GM21423 (cell line): Measurements from ENCODE around the gene APCDD1L.

ENCODE experiments used
- ATAC-seq: cut with Tn5 transposase; IDR thresholded peaks from one replicate; pipeline ENCODE4 v1.9.1; 2021; ENCODE audit warnings: mild to moderate bottlenecking, moderate library complexity; ENCODE audit not compliant: unreplicated experiment

Gene APCDD1L

GRCh38 chr20:58515233-58516212 lies at the start of gene APCDD1L:
Gene APCDD1L (minus strand): TSS chr20:58515399. CDS start chr20:58514707, 692 bp downstream.
- ATAC-seq = no peak

DNA sequence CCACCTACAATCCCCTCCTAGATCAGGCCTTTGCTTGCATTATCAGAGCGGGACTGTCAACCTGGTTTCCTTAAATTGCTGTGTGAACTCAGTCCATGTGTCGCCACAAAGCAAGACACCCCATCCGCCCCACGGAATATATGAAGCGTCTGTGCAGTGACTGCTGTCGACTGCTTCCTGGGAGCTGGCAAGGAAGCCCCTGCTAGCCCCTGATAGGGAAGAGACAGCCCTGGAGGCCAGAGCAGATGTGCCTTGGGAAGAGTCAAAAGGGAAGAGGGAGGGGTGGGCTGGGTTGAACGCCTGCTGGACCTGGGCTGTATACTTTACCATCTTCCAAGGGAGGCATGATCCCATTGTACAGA lies 44.1 kb upstream of the APCDD1L start:
- no peak for ATAC-seq

DNA sequence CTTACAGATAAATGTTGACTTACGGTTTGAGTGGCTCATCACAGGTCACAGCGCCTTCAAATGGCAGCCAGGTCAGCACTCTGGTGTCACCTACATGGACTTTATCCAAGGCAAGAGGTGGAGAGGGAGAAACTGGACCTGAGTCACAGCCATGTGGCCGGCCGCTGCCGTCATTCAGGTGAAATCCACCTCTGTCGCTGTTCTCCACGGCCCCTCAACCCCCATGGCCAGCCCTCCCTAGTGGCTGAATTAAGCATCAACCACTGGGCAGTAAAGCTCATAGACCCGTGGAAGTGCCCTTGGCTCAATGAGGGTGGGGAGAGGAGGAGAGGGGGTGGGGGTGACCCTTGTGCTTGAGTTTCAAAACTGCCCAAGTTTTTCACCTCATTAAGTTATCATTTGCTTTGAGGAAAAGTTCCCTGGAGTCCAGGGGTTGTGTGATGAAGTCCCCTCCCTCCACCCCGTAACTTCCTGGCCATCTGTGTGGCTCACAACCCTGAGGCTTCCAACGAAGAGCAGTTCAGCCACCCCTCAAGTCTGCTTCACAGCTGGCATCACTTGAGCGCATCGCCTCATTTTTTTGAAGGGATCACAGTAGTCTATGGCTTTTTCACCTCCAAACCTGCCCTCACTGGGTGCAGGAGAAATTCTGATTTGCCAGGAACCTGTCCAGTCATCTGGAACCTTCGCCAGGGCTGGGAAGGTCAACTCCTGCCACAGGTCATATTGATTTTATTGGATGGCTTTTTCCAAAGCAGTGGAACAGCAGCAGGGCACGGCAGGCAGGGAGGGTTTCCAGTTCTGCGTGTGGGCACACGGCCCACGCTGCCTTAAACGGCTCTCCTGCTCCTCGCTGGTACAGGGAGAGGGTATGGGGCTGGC lies 43.5 kb upstream of the APCDD1L start:
- ATAC-seq = no peak

GRCh38 chr20:58557733-58558342 lies 42.6 kb upstream of the APCDD1L start:
- no peak for ATAC-seq

DNA sequence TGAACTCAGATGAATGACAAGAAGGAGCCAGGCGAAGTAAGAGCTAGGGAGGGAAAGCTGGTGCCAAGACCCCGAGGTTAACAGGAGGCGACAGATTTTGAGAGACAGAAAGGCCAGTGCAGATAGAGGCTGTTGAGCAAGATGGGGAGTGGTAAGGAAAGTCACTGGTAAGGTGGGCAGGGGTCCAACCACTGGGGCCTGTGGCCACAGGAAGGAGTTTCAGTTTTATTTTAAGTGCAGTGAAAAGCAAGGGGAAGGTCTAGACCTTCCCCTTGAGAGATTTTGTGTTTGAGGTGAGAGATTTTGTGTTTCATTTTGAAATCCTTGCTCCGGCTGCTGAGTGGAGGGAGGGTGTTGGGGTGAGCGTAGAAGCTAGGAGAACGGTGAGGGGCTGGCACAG lies 41.8 kb upstream of the APCDD1L start:
- ATAC-seq = no peak

GRCh38 chr20:58555078-58555765 lies 40.0 kb upstream of the APCDD1L start:
- no peak for ATAC-seq

DNA sequence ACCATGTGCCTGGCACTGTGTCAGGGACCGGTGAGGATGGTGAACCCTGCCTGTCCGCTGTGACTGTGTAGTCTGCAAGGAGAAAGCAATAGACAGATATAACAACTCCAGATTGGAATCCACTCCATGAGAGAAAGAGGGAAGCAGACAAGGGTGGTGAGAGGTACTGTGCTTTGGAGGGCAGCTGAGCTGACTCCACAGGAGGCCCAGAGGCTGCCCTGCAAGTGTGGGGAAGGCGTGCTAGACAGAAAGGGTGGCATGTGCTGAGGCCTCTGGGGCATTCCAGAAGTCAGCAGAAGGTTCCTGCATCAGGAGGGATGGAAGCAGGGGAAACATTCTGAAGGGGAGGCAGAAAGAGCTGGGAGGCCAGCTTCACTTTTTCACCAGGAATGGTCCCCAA lies 39.3 kb upstream of the APCDD1L start:
- ATAC-seq = no peak

DNA sequence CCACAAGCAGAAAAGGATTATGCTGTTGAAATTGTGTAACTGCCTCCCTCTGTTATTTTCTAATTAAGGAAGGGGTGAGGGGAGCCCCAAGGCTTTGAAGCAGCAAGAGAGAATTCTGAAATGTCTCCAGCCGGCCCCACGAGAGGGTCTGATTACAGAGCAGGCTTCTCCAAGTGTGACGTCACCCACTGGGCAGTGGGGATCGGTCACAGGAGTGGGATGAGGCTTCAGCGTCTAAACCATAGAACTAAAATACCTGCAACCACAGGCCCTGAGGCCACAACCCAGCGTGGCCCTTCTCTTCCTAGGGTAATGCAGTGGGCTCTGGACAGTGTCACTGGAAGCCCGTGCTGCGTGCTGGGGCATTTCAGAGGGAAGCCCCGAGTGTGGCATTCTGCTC lies 38.6 kb upstream of the APCDD1L start:
- no peak for ATAC-seq

GRCh38 chr20:58553166-58553696 lies 38.0 kb upstream of the APCDD1L start:
- no peak for ATAC-seq

DNA sequence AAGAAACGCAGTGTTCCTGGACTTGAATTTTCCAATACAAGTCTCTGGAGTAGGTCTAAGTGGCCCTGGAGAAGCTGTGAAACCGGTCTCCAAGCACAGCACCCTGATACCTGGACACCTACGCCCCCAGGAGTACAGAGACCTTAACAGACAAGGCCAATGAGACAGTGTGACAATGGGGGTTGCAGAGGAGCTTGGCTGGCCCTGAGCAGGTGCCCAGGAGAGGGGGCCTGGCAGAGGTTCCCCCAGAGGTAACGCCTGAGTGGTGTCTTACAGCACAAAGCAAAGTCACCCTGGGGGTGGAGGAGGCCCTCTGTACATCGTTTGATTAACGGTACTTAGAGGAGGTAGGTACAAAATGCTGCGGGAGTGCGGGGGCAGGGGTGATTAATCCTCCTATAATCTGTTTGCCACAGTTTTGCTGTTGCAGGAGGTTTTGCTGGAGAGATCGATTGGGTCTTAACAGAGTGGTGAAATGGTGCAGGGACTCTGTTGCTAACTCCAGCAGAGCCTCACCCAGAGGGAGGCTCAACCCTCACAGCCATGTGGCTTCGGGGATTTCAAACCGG lies 37.3 kb upstream of the APCDD1L start:
- no peak for ATAC-seq

DNA sequence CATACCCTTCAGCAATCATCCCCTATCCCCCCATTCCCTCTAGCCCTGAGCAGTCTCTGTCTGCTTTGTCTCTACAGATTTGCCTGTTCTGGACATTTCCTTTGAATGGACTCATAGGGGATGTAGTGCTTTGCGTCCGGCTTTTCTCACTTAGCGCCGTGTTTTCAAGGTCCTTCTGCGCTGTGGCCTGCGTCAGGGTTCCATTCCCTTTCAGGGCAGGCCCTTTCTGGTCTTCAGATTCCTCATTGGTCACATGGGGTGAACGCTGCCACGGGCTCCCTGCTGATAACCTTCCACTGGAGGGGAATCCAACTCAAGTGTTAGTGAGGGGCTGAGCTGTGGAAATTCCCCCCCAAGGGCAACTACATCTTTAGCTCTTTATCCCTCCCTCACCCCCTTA lies 36.4 kb upstream of the APCDD1L start:
- ATAC-seq = no peak

- ATAC-seq = no peak
These were observed 35.3 kb upstream of the APCDD1L start for GRCh38 chr20:58550275-58551059.

DNA sequence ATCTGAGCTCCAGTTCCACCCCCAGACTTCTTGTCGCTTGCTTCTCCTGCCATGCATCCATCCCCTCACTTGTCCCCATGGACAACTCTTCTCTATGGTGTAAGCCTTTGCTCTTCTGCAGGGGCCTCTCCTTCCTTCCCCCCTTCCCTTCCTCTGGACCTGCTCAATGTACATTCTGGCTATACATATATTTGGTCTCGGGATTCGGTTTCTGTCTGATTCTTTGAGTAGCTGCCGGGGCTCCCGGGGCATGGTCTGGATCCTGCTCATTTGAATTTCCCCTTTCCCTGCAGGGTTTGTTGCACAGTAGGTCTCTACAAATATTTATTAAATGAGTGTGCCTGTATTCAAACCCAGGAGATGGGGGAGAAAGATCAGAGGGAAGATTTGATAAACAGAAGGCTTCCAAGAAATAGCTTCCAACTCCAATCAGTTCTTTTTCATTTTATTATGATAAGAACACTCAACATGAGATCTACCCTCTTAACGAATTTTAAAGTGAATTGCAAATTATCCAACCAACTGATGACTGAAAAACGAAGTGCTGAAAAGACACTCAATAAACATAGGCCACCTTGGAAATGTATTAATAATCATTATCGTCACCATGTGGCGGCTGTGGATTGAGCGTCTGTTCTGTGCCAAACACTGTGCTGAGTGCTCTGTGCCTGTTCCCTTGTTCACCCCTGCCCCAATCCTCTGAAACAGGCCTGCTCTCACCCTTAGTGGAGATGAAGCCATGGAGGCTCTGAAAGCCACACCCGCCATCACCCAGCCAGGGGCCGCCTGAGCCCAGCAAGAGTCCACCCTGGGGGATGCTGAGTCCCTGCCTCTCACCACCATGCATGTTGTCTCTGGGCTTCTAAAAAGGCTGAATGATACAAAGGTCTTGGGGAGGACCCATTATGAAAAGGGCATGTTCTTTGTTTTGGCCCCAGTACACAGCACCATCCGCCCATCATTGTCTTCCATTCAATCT lies 34.3 kb upstream of the APCDD1L start:
- ATAC-seq = no peak

- no peak for ATAC-seq
These were observed 32.6 kb upstream of the APCDD1L start for GRCh38 chr20:58547623-58548475.

- no peak for ATAC-seq
These were observed 31.8 kb upstream of the APCDD1L start for GRCh38 chr20:58546756-58547622.

GRCh38 chr20:58546416-58546711 lies 31.2 kb upstream of the APCDD1L start:
- no peak for ATAC-seq
